Glutamatergic neuron (in vitro differentiated cells): Measurements from ENCODE around the gene SRPK2. TPM values are rescaled to one million over a fixed set of nuclear protein-coding genes. Genes with fewer than 3 reads are reported as not detected.
"Not testable (repeated sequence)": the region's sequence is repeated elsewhere in the genome, so short reads cannot be mapped to it uniquely, and the experiment has no call there.

Source experiments
- DNase-seq: peaks from one replicate; pipeline ENCODE4 v3.0.0; 2022
- H3K27ac Mint-ChIP-seq: one replicate; pipeline ENCODE4 v1.8.0; 2020; ENCODE audit warnings: mild to moderate bottlenecking, mixed read lengths, inconsistent platforms; ENCODE audit not compliant: unreplicated experiment
- H3K27me3 Mint-ChIP-seq: one replicate; pipeline ENCODE4 v1.8.0; 2020; ENCODE audit warnings: mild to moderate bottlenecking, moderate library complexity, mixed read lengths, inconsistent platforms; ENCODE audit not compliant: unreplicated experiment
- H3K36me3 Mint-ChIP-seq: one replicate; pipeline ENCODE4 v1.8.0; 2020; ENCODE audit warnings: mild to moderate bottlenecking, mixed read lengths, inconsistent platforms; ENCODE audit not compliant: unreplicated experiment
- H3K4me1 Mint-ChIP-seq: one replicate; pipeline ENCODE4 v1.8.0; 2020; ENCODE audit warnings: mild to moderate bottlenecking, low read depth, mixed read lengths, inconsistent platforms; ENCODE audit not compliant: unreplicated experiment
- H3K4me3 Mint-ChIP-seq: one replicate; pipeline ENCODE4 v1.8.0; 2020; ENCODE audit warnings: mild to moderate bottlenecking, mixed read lengths, inconsistent platforms; ENCODE audit not compliant: unreplicated experiment
- H3K9me3 Mint-ChIP-seq: one replicate; pipeline ENCODE4 v1.8.0; 2020; ENCODE audit warnings: mild to moderate bottlenecking, moderate library complexity, mixed read lengths, inconsistent platforms; ENCODE audit not compliant: unreplicated experiment
- CTCF ChIP-seq: fragments of 200-600 bp; sonication (generic); IDR thresholded peaks from one replicate; pipeline ENCODE4 v1.5.0; 2021; ENCODE audit not compliant: partially characterized antibody, unreplicated experiment
- total RNA-seq: library from RNA; stranded (reverse); fragmentation: NEBNext Ultra II Directional; extraction: Animal tissue kit (Norgen Biotek cat#: 25700); gene quantifications from one replicate; pipeline ENCODE4 v1.2.1, GENCODE V29; 2021; ENCODE audit not compliant: unreplicated experiment

Gene SRPK2
- total RNA-seq, 1 donor from 2014 or later = 131 TPM

DNA sequence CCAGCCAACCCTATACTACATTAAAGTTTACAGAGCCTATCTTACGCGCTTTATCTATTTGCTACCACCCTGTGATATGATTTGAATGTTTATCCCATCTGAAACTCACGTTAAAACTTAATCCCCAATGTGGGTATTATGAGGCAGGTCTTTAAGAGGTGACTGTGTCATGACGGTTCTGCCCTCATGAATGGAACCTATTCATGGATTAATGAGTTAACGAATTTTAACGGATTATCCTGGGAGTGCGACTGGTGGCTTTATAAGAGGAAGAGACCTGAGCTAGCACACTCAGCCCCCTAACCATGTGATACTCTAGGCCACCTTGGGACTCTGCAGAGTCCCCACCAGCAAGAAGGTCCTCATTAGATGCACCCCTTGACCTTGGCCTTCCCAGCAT lies 37.8 kb downstream of the SRPK2 start:
- H3K36me3 Mint-ChIP-seq = no peaks in the 10 kb centered on the region
- peaks cover 1% of the 10 kb centered on the region for H3K9me3 Mint-ChIP-seq
- H3K4me3 Mint-ChIP-seq = no peak overlapping the region
- H3K27me3 Mint-ChIP-seq = no peaks in the 10 kb centered on the region
- peaks cover 13% of the 10 kb centered on the region for H3K4me1 Mint-ChIP-seq
- TF ChIP-seq CTCF = no peak
- no peak for DNase-seq
- no peak overlapping the region for H3K27ac Mint-ChIP-seq

GRCh38 chr7:105348177-105348576 lies 40.5 kb downstream of the SRPK2 start:
- H3K4me1 Mint-ChIP-seq, H3K4me3 Mint-ChIP-seq, H3K36me3 Mint-ChIP-seq, H3K27me3 Mint-ChIP-seq, H3K27ac Mint-ChIP-seq, DNase-seq, H3K9me3 Mint-ChIP-seq: not testable (repeated sequence)

DNA sequence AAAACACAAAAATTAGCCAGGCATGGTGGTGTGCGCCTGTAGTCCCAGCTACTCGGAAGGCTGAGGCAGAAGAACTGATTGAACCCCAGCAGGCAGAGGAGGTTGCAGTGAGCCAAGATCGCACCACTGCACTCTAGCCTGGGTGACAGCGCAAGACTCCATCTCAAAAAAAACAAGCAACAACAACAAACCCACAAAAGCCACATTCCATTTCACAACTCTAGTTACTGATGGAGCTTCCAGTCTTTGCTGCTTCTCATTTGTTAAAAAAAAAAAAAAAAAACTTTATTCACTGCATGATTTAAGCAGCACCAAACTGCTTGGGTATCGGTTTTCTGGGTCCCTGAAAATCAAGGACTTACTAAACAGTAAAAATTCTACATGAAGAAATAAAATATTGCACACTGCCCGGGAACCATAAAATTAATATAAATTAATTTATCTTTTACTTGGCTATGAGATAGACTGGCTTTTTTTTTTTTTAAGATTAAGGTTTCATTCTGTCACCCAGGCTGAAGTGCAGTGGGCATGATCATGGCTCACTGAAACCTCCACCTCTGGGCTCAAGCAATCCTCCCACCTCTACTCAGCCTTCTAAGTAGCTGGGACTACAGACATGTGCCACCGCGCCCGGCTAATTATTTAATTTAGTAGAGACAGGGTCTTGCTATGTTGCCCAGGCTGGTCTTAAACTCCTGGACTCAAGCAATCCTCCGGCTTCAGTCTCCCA lies 42.0 kb downstream of the SRPK2 start:
- Mint-ChIP-seq H3K36me3 (no peaks in the 10 kb centered on the region), H3K4me1 (no peaks in the 10 kb centered on the region), H3K4me3 (no peak overlapping the region), H3K27me3 (no peaks in the 10 kb centered on the region), H3K27ac (no peak overlapping the region), H3K9me3 (no peaks in the 10 kb centered on the region)
- no peak for TF ChIP-seq CTCF
- DNase-seq = no peak

- TF ChIP-seq CTCF = no peak
- Mint-ChIP-seq H3K4me3 (no peak overlapping the region), H3K36me3 (no peaks in the 10 kb centered on the region), H3K27ac (no peak overlapping the region), H3K4me1 (no peaks in the 10 kb centered on the region), H3K27me3 (no peaks in the 10 kb centered on the region), H3K9me3 (no peaks in the 10 kb centered on the region)
- DNase-seq = no peak
These were observed 42.6 kb downstream of the SRPK2 start for GRCh38 chr7:105346138-105346537.

DNA sequence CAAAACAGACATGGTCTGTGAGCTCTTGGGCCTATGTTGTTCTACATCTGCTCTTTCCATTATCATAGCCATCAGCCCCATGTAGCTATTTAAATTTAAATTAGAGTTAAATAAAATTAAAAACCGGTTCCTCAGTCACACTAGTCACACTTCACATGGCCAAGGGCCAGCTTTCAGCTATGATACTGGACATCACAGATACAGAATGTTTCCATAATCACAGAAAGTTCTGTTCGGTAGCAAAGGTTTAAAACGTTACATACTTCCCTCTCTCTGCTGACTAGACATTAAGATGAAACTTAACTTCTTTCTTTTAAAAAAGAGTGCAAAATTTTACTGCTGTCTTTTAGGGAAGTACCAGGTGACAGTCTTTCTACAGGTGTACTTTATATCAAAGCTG lies 43.0 kb downstream of the SRPK2 start:
- no peaks in the 10 kb centered on the region for H3K36me3 Mint-ChIP-seq

More for the DNA sequence above, 43.0 kb downstream of the SRPK2 start:
- Mint-ChIP-seq H3K27ac (no peak overlapping the region), H3K27me3 (no peaks in the 10 kb centered on the region), H3K4me1 (no peaks in the 10 kb centered on the region), H3K4me3 (no peak overlapping the region), H3K9me3 (no peaks in the 10 kb centered on the region)
- TF ChIP-seq CTCF = no peak
- DNase-seq = no peak
